ENCODE data around the gene CCL20. TPM values are rescaled to one million over a fixed set of nuclear protein-coding genes. Genes with fewer than 3 reads are reported as not detected.
A peak's percentile ranks its signal among the peaks of the same experiment; 100 is the strongest.

Gene CCL20
- total and polyA plus RNA-seq, 8 donors = 1.8 to 75.8 (median 11.6) TPM; not detected in 2

- H3K27me3 ChIP-seq = no peaks in the 10 kb centered on the region
- 24 to 43% (median 34%) methylated on average over 1 of the region's 1 CpG for WGBS, 5 donors
- no peaks in the 10 kb centered on the region for H3K9me3 ChIP-seq
- no peak overlapping the region for H3K4me3 ChIP-seq
- intact Hi-C loops (cut with DNase I; ENCODE audit: low total_unique reads) = no loop called here
- H3K4me1 ChIP-seq = peaks cover 0 to 17% (median 6%) of the 10 kb centered on the region in 4 donors
- TF ChIP-seq CTCF (IDR thresholded peaks at IDR 0.05) (no peak), POLR2AphosphoS5 (IDR thresholded peaks at IDR 0.05) (no peak), POLR2A (IDR thresholded peaks at IDR 0.05) (no peak), EP300 (IDR thresholded peaks at IDR 0.05) (no peak)
- peak overlapping the region in 1 of 5 donors; percentile 18 for H3K27ac ChIP-seq
- H3K36me3 ChIP-seq = no peaks in the 10 kb centered on the region
- DNase-seq = peak in 1 of 2 donors; percentile 32
Measured at GRCh38 chr2:227785293-227785692, 28.3 kb upstream of the CCL20 start.

- TF ChIP-seq POLR2AphosphoS5 (IDR thresholded peaks at IDR 0.05) (no peak), CTCF (IDR thresholded peaks at IDR 0.05) (no peak), POLR2A (IDR thresholded peaks at IDR 0.05) (no peak), EP300 (IDR thresholded peaks at IDR 0.05) (no peak)
- no peak overlapping the region for H3K27ac ChIP-seq
- 46 to 72% (median 70%) methylated on average over 4 of the region's 4 CpGs for WGBS, 5 donors
- DNase-seq = no peak
- no peak overlapping the region for H3K4me3 ChIP-seq
- peaks cover 0 to 9% (median 4%) of the 10 kb centered on the region in 4 donors for H3K4me1 ChIP-seq
- no peaks in the 10 kb centered on the region for H3K9me3 ChIP-seq
- H3K27me3 ChIP-seq = no peaks in the 10 kb centered on the region
- no peaks in the 10 kb centered on the region for H3K36me3 ChIP-seq
- intact Hi-C loops (cut with DNase I; ENCODE audit: low total_unique reads) = no loop called here
Measured at GRCh38 chr2:227788561-227789018, 25.1 kb upstream of the CCL20 start.

- Histone ChIP-seq H3K27me3 (no peaks in the 10 kb centered on the region), H3K27ac (no peak overlapping the region), H3K4me3 (no peak overlapping the region), H3K4me1 (peaks cover 0 to 9% (median 4%) of the 10 kb centered on the region in 4 donors), H3K9me3 (no peaks in the 10 kb centered on the region), H3K36me3 (no peaks in the 10 kb centered on the region)
- WGBS, 5 donors = 62 to 78% (median 66%) methylated on average over 4 of the region's 4 CpGs
- TF ChIP-seq POLR2A (IDR thresholded peaks at IDR 0.05) = no peak
- TF ChIP-seq POLR2AphosphoS5 (IDR thresholded peaks at IDR 0.05) = no peak
- TF ChIP-seq EP300 (IDR thresholded peaks at IDR 0.05) = no peak
- TF ChIP-seq CTCF (IDR thresholded peaks at IDR 0.05) = no peak
- no peak for DNase-seq
- intact Hi-C loops (cut with DNase I; ENCODE audit: low total_unique reads) = no loop called here
Measured at GRCh38 chr2:227789803-227790202, 23.8 kb upstream of the CCL20 start.

GRCh38 chr2:227793148-227793712 is 20.4 kb upstream of the CCL20 start:
- H3K36me3 ChIP-seq = no peaks in the 10 kb centered on the region
- no peak overlapping the region for H3K27ac ChIP-seq
- H3K9me3 ChIP-seq = no peaks in the 10 kb centered on the region
- DNase-seq = no peak
- H3K27me3 ChIP-seq = no peaks in the 10 kb centered on the region
- 92 to 93% (median 92%) methylated on average over 5 of the region's 5 CpGs for WGBS, 5 donors
- peaks cover 0 to 4% (median 0%) of the 10 kb centered on the region in 4 donors for H3K4me1 ChIP-seq
- intact Hi-C loops (cut with DNase I; ENCODE audit: low total_unique reads) = no loop called here
- no peak overlapping the region for H3K4me3 ChIP-seq
- TF ChIP-seq POLR2AphosphoS5 (IDR thresholded peaks at IDR 0.05) (no peak), EP300 (IDR thresholded peaks at IDR 0.05) (no peak), POLR2A (IDR thresholded peaks at IDR 0.05) (no peak), CTCF (IDR thresholded peaks at IDR 0.05) (no peak)
